GM12891 (cell line): ENCODE results near the gene SLC25A29.

Experiments
- POLR2A ChIP-seq: IDR thresholded peaks from 2 replicates; pipeline ENCODE4 v1.6.1; 2011; ENCODE audit warnings: low read depth, low read length, control low read depth
- POLR2AphosphoS5 ChIP-seq: IDR thresholded peaks from 2 replicates; pipeline ENCODE4 v1.6.1; 2011; ENCODE audit warnings: low read depth, low read length, control low read depth

DNA sequence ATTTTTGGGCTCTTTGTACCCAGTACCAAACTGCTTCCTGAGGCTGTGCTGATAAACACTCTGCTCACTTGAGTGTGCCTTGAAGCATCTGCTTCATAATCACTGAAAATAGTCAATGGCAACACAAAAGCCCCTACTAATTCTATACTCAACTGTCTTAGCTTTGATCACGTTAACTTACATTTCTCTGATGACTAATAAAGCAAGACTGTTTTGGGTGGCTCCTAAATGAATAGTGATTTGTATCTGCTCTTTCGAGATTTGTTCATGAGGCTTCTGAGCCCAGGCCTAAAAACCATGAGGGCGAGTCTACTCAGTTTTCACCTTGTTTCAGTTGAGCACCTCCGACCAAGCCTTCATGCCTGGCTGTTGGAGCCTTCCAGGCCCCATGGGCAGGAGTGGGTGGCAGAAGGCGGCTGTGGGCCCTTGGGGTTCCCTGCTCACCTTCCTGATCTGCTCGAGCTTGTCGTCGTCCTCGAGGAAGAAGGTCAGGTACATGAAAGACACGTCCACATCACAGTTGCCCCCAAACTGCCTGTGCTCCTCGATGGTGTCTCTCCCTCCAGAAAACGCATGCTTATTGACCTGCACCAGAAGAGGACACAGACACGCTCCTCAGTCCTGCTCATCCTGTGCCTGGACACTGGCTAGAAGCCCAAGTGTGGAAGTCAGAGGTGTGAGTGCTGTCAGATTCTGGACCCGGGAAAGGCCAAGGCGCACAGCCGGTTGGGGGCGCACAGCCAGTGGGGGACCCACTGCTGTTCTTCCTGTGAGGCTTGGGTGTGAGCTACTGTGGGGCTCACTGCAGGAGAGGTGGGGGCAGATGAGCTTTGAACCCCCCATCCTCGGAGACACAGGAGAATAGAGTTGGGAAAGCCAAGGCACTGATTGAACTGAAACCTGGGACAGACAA, 30.6 kb upstream of the SLC25A29 start:
- TF ChIP-seq POLR2A (no peak), POLR2AphosphoS5 (no peak)
